Type B pancreatic cell (in vitro differentiated cells): ENCODE data around the gene EMP3. TPM values are rescaled to one million over a fixed set of nuclear protein-coding genes. Genes with fewer than 3 reads are reported as not detected.

Source experiments
- DNase-seq: peaks from one replicate; pipeline ENCODE4 v3.0.0; 2021; ENCODE audit warnings: mixed read lengths; ENCODE audit not compliant: unreplicated experiment; ENCODE audit errors: extremely low spot score
- H3K27ac Mint-ChIP-seq: 2 replicates; pipeline ENCODE4 v1.8.0; 2021; ENCODE audit warnings: mild to moderate bottlenecking, mixed read lengths
- H3K27me3 Mint-ChIP-seq: 2 replicates; pipeline ENCODE4 v1.8.0; 2021; ENCODE audit warnings: mixed read lengths
- H3K36me3 Mint-ChIP-seq: 2 replicates; pipeline ENCODE4 v1.8.0; 2021; ENCODE audit warnings: mixed read lengths
- H3K4me1 Mint-ChIP-seq: one replicate; pipeline ENCODE4 v1.8.0; 2021; ENCODE audit warnings: mixed read lengths; ENCODE audit not compliant: unreplicated experiment
- H3K4me3 Mint-ChIP-seq: 2 replicates; pipeline ENCODE4 v1.8.0; 2021; ENCODE audit warnings: mild to moderate bottlenecking, mixed read lengths
- H3K9me3 Mint-ChIP-seq: 2 replicates; pipeline ENCODE4 v1.8.0; 2021; ENCODE audit warnings: mixed read lengths
- total RNA-seq: library from RNA; stranded (reverse); gene quantifications from 2 replicates; pipeline ENCODE4 v1.2.1, GENCODE V29; 2021; ENCODE audit warnings: low replicate concordance
- TF ChIP-seq, protein P1 (sequence below): fragments of 200-600 bp; sonication (generic); conservative IDR thresholded peaks from 2 replicates; pipeline ENCODE4 v1.5.0; 2021; ENCODE audit warnings: antibody characterized with exemption, mild to moderate bottlenecking

EMP3 gene
- total RNA-seq, 1 donor from 2014 or later: 47.8 TPM

DNA sequence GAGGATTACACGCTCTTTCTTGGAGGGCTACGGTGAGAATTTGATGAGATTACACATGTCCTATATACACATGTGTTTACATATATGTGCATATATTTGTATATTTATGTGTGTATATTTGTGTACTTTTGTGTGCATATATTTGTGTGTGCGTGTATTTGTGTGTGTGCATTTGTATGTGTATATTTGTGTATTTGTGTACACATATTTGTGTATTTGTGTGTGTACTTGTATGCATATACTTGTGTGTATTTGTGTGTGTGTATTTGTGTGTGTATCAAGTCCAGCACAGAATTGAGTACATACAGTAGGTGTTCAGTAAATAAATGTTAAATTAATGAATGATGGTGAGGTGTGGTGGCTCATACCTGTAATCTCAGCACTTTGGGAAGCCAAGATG, 36.6 kb downstream of the EMP3 start:
- DNase-seq: no peak
- TF ChIP-seq, protein P1, sequence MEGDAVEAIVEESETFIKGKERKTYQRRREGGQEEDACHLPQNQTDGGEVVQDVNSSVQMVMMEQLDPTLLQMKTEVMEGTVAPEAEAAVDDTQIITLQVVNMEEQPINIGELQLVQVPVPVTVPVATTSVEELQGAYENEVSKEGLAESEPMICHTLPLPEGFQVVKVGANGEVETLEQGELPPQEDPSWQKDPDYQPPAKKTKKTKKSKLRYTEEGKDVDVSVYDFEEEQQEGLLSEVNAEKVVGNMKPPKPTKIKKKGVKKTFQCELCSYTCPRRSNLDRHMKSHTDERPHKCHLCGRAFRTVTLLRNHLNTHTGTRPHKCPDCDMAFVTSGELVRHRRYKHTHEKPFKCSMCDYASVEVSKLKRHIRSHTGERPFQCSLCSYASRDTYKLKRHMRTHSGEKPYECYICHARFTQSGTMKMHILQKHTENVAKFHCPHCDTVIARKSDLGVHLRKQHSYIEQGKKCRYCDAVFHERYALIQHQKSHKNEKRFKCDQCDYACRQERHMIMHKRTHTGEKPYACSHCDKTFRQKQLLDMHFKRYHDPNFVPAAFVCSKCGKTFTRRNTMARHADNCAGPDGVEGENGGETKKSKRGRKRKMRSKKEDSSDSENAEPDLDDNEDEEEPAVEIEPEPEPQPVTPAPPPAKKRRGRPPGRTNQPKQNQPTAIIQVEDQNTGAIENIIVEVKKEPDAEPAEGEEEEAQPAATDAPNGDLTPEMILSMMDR: no peak
- no peaks in the 10 kb centered on the region for H3K36me3 Mint-ChIP-seq
- H3K9me3 Mint-ChIP-seq: no peaks in the 10 kb centered on the region
- no peaks in the 10 kb centered on the region for H3K27me3 Mint-ChIP-seq
- no peaks in the 10 kb centered on the region for H3K4me1 Mint-ChIP-seq
- H3K4me3 Mint-ChIP-seq: no peak overlapping the region
- H3K27ac Mint-ChIP-seq: no peak overlapping the region

DNA sequence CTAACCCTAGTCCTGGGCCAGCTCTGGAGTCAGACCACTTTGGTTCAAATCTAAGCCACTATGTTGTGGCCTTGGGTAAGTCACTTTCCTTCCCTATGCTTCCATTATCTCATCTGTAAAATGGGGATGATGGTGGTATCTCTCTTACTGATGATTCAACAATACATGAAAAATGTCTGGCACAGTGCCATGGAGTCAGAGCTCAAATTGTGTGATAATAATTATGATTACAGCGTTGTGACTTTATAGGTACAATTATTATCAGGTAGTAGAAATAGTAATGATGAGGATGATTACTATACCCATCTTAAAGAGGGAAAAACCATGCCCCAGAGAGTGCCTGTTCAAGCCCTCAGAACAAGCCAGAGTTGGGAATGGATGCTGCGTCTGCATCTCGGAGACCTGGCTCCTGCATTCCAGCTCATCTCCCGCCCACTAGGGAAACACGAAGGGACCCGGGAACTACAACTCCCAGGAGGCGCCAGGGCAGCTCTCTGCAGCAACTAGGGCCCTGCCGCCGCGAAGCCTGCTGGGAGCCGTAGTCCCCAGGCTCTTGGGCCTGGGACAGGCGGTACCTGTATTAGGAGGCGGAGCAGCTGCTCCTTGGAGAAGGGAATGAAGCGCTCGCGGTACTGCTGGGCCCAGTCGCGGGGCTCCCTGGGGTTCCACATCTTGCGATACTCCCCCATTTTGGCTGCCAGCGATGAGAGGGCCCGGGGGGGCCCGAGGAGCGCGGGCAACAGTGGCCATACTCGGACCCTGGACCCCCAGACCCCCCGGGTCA, 37.6 kb downstream of the EMP3 start:
- peak overlapping the region; percentile 90 for H3K4me3 Mint-ChIP-seq
- H3K27ac Mint-ChIP-seq: peak overlapping the region; percentile 95

DNA sequence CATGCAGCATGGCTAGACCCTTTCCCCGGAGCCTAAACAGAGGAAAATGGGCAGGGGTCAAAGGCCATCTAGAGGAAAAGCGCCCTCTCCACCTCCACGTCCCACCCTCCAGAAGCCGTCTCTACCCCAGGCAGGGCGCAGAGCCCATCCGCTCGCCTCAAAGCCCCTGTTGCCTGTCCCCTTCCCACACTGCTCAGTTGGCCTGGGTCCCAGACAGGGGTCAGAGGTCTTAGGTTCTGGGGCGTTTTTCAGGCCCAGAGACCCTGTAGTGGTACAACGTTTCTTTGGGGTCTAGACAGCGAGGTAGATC, 38.1 kb downstream of the EMP3 start:
- peak overlapping the region; percentile 95 for H3K27ac Mint-ChIP-seq
- TF ChIP-seq, protein P1: no peak
- no peak for DNase-seq

More for the DNA sequence above, 37.6 kb downstream of the EMP3 start:
- H3K36me3 Mint-ChIP-seq: no peaks in the 10 kb centered on the region
- TF ChIP-seq, protein P1: peak; percentile 50
- H3K9me3 Mint-ChIP-seq: no peaks in the 10 kb centered on the region
- H3K27me3 Mint-ChIP-seq: no peaks in the 10 kb centered on the region
- H3K4me1 Mint-ChIP-seq: no peaks in the 10 kb centered on the region
- DNase-seq: peak; percentile 95

DNA sequence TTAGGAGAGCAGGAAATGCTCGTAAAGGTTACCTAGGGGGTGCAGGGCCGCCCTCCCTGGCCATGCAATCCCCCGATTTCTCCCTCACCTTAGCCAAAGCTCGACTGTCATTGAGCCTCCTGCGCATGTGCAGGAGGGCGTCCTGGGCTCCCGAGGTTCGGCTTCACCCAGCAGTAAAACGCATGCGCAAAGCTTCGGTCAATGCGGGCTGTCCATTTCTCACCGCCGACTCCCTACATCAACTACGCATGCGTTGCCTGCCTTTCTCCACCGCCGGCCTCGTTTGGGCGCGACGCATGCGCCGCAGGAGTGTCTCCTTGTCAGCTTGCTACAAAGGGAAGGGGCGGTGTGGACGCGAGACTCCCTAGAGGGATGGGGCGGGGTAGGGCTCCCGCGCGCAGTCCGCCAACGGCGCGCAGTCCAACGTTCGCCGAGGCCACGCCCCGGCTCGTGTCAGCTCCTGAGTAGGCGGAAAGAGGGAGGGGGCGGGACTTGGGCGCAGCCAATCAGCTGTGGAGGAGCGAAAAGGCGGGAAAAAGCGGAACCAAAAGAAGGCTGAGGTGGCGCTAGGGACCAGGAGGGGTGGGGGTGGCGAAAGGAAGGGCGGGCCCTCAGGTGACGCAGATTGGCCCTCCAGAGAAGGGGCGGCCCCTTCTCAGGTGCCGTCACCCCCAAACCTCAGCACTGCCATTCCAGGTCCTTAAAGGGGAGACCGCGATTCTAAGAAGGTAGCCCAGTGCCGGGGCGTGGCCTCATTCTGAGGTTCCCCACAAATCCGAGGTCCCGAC, 38.7 kb downstream of the EMP3 start, which contains the start of the genes SYNGR4 and TMEM143:
TSS of gene SYNGR4 (plus strand) at position 558 of the 788 bp plus-strand sequence. CDS start 1,476 bp downstream, outside the sequence.
TSS of gene TMEM143 (minus strand) at position 131 of the 788 bp plus-strand sequence. CDS start at position 111, 20 bp downstream.
- TF ChIP-seq, protein P1: no peak
- H3K4me1 Mint-ChIP-seq: no peaks in the 10 kb centered on the region
- H3K4me3 Mint-ChIP-seq: peak within 1 kb of the TSS; percentile 90
- H3K27ac Mint-ChIP-seq: peak within 1 kb of the TSS; percentile 95
- DNase-seq: peak; percentile 98
- no peaks in the 10 kb centered on the region for H3K9me3 Mint-ChIP-seq
- H3K27me3 Mint-ChIP-seq: no peaks in the 10 kb centered on the region
- H3K36me3 Mint-ChIP-seq: no peaks in the 10 kb centered on the region

More for the DNA sequence above, 38.1 kb downstream of the EMP3 start:
- H3K4me3 Mint-ChIP-seq: peak overlapping the region; percentile 90
- H3K4me1 Mint-ChIP-seq: no peaks in the 10 kb centered on the region
- H3K9me3 Mint-ChIP-seq: no peaks in the 10 kb centered on the region
- H3K27me3 Mint-ChIP-seq: no peaks in the 10 kb centered on the region
- no peaks in the 10 kb centered on the region for H3K36me3 Mint-ChIP-seq

DNA sequence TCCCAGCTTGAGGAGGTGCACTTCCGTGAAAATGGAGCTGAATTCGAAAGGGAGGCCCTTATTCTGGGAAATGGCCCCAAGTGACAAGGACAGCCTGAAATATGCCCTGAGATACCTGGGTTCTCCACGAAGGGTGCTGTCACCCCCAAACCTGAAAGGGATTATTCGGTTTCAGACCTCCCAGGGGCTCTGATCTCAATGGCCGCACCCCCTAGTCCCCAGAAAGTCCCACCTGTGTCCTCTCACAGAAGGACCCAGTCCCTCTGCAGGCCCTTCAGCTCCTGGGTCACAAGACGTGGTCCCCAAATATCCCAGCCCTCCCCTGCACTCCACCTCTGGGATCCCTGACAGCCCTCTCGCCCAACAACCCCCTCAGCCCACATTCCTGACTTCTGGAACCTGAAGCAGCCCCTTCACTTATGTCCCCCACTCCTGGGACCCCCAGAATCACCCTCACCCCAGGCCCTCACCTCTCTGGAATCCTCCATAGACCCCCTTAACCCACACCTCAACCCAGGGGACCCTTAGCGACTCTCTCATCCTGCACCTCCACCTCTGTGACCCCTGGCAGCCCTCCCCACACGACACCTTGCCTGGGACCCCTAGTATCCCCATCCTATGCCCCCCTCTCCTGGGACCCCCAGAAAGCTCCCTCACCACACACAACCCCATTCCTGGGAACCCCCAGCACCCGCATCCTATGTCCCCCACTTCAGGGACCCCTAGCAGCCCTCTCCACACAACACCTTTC, 39.4 kb downstream of the EMP3 start:
- DNase-seq: no peak
- Mint-ChIP-seq H3K9me3 (no peaks in the 10 kb centered on the region), H3K27ac (peak overlapping the region; percentile 95), H3K4me3 (no peak overlapping the region), H3K27me3 (no peaks in the 10 kb centered on the region), H3K36me3 (no peaks in the 10 kb centered on the region), H3K4me1 (peaks cover 6% of the 10 kb centered on the region)
- TF ChIP-seq, protein P1: no peak
